ENCODE measurements around the gene ACR.

ACR gene

GRCh38 chr22:50693462-50693861 is 44.5 kb upstream of the ACR start:
- Histone ChIP-seq H3K4me3 (ENCODE audit: low read length) (no peak overlapping the region), H3K4me1 (ENCODE audit: control insufficient read depth, low read length) (peaks cover 5% of the 10 kb centered on the region), H4K20me1 (ENCODE audit: control insufficient read depth, insufficient read depth, low read depth, low read length) (no peaks in the 10 kb centered on the region), H3K27me3 (ENCODE audit: control insufficient read depth, low read length) (0 out of 2 replicates have a peak, but pooled peaks cover 2% of the 10 kb centered on the region), H3K9me2 (replicated peaks; ENCODE audit: control insufficient read depth, low read length) (no peaks in the 10 kb centered on the region), H3F3A (ENCODE audit: control insufficient read depth, insufficient read depth) (no peaks in the 10 kb centered on the region), H3K4me2 (ENCODE audit: low read length) (no peak overlapping the region), H3K9me3 (ENCODE audit: control insufficient read depth, insufficient read depth, low read length) (no peaks in the 10 kb centered on the region), H3K27ac (ENCODE audit: low read depth, low read length) (no peak overlapping the region), H3K36me3 (ENCODE audit: control insufficient read depth, low read length) (no peaks in the 10 kb centered on the region), H3K79me2 (ENCODE audit: control insufficient read depth, low read length) (no peaks in the 10 kb centered on the region)
- TF ChIP-seq EZH2phosphoT487 (IDR thresholded peaks at IDR 0.05; ENCODE audit: borderline replicate concordance, low read length) (no peak), CTCF (IDR thresholded peaks at IDR 0.05; ENCODE audit: low read depth, low read length, poor library complexity, severe bottlenecking) (no peak)

GRCh38 chr22:50694099-50694605 is 43.9 kb upstream of the ACR start:
- H3K9me2 ChIP-seq (replicated peaks; ENCODE audit: control insufficient read depth, low read length) = no peaks in the 10 kb centered on the region
- H3K27ac ChIP-seq (ENCODE audit: low read depth, low read length) = no peak overlapping the region
- H4K20me1 ChIP-seq (ENCODE audit: control insufficient read depth, insufficient read depth, low read depth, low read length) = no peaks in the 10 kb centered on the region
- TF ChIP-seq CTCF (IDR thresholded peaks at IDR 0.05; ENCODE audit: low read depth, low read length, poor library complexity, severe bottlenecking) (peak; percentile 7), EZH2phosphoT487 (IDR thresholded peaks at IDR 0.05; ENCODE audit: borderline replicate concordance, low read length) (no peak)
- no peaks in the 10 kb centered on the region for H3K9me3 ChIP-seq (ENCODE audit: control insufficient read depth, insufficient read depth, low read length)
- peaks cover 5% of the 10 kb centered on the region for H3K4me1 ChIP-seq (ENCODE audit: control insufficient read depth, low read length)
- 0 out of 2 replicates have a peak, but pooled peaks cover 2% of the 10 kb centered on the region for H3K27me3 ChIP-seq (ENCODE audit: control insufficient read depth, low read length)
- no peaks in the 10 kb centered on the region for H3K79me2 ChIP-seq (ENCODE audit: control insufficient read depth, low read length)
- H3K4me3 ChIP-seq (ENCODE audit: low read length) = no peak overlapping the region
- H3K4me2 ChIP-seq (ENCODE audit: low read length) = no peak overlapping the region
- H3F3A ChIP-seq (ENCODE audit: control insufficient read depth, insufficient read depth) = no peaks in the 10 kb centered on the region
- H3K36me3 ChIP-seq (ENCODE audit: control insufficient read depth, low read length) = no peaks in the 10 kb centered on the region

- no peaks in the 10 kb centered on the region for H3F3A ChIP-seq (ENCODE audit: control insufficient read depth, insufficient read depth)
- no peak overlapping the region for H3K4me3 ChIP-seq (ENCODE audit: low read length)
- no peaks in the 10 kb centered on the region for H4K20me1 ChIP-seq (ENCODE audit: control insufficient read depth, insufficient read depth, low read depth, low read length)
- H3K36me3 ChIP-seq (ENCODE audit: control insufficient read depth, low read length) = no peaks in the 10 kb centered on the region
- TF ChIP-seq CTCF (IDR thresholded peaks at IDR 0.05; ENCODE audit: low read depth, low read length, poor library complexity, severe bottlenecking) (no peak), EZH2phosphoT487 (IDR thresholded peaks at IDR 0.05; ENCODE audit: borderline replicate concordance, low read length) (no peak)
- 0 out of 2 replicates have a peak, but pooled peaks cover 2% of the 10 kb centered on the region for H3K27me3 ChIP-seq (ENCODE audit: control insufficient read depth, low read length)
- H3K27ac ChIP-seq (ENCODE audit: low read depth, low read length) = no peak overlapping the region
- H3K79me2 ChIP-seq (ENCODE audit: control insufficient read depth, low read length) = no peaks in the 10 kb centered on the region
- H3K4me1 ChIP-seq (ENCODE audit: control insufficient read depth, low read length) = peaks cover 5% of the 10 kb centered on the region
- H3K4me2 ChIP-seq (ENCODE audit: low read length) = no peak overlapping the region
- H3K9me3 ChIP-seq (ENCODE audit: control insufficient read depth, insufficient read depth, low read length) = no peaks in the 10 kb centered on the region
- H3K9me2 ChIP-seq (replicated peaks; ENCODE audit: control insufficient read depth, low read length) = no peaks in the 10 kb centered on the region
Observed at GRCh38 chr22:50694766-50695420, 43.1 kb upstream of the ACR start.

Measured in DOHH2 (cell line).